HG02981 (cell line): ENCODE measurements around the gene CPNE8.

Source experiments
- ATAC-seq: cut with Tn5 transposase; IDR thresholded peaks from one replicate; pipeline ENCODE4 v1.9.1; 2021; ENCODE audit warnings: mild to moderate bottlenecking, moderate library complexity; ENCODE audit not compliant: unreplicated experiment

The CPNE8 gene

DNA sequence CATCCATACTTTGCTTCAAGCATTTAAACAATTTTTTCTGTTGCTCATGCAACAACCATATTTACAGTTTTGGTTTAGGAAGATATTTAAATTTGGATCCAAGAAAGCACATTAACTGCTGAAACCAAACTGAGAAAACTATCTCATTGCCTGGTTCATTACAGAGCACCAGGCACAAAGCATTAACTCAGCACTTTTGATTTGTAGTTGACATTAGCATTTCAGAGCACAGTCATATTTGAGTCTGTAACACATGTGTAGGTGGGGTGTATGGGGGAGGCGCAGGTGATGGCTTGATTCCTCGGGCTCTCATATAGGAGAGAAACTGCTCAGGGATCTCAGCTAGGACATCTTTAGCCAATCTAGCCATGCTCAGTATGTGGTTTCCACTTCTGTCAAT, 251.7 kb downstream of the CPNE8 start:
- no peak for ATAC-seq

DNA sequence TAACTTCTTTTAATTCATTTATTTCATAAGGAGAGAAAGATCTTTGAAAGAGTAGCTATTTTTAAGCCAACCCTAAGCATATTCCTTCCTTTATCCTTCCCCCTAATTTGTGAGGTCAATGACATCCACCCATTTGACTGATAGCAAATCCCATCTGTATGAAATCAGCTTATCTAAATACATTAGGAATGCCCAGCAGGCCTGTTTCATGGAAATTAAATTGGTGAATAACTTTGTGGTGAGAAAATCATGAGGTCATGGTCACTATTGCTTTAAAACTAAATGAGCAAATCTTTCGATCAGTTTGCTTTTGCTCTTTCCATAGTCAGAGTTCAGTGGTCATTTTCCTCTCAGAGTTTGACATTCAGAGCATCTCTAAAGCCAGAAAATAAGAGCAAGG, 256.6 kb downstream of the CPNE8 start:
- no peak for ATAC-seq

DNA sequence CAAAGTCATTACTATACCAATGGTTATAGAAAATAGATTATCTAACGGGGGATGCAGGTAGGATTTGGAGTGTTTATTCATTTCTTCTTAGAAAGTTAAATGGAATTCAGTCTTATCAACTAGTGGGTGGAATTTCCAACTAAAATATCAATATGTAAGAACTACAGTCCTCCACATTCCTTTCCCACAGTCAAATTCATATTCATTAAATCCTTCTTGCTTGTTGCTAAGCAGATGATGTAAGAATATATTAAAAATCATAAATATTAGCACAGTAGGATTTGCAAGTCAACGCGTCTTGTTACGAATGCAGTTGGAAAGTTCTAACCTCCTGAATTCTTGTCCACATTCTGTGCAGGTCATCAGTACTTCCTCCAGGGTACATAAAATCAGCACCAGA, 259.2 kb downstream of the CPNE8 start:
- ATAC-seq: no peak

DNA sequence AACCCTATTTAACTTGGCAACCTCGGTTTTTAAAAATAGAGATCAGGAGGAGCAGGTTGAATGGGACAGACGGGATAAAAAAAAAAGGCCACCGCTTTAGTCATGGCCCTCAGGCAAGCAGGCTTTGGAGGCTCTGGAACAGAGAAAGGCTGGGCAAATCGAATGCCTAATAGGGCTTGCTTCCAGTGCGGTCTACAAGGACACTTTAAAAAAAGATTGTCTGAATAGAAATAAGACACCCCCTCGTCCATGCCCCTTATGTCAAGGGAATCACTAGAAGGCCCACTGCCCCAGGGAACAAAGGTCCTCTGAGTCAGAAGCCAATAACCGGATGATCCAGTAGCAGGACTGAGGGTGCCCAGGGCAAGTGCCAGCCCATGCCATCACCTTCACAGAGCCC, 265.8 kb downstream of the CPNE8 start:
- ATAC-seq: no peak

DNA sequence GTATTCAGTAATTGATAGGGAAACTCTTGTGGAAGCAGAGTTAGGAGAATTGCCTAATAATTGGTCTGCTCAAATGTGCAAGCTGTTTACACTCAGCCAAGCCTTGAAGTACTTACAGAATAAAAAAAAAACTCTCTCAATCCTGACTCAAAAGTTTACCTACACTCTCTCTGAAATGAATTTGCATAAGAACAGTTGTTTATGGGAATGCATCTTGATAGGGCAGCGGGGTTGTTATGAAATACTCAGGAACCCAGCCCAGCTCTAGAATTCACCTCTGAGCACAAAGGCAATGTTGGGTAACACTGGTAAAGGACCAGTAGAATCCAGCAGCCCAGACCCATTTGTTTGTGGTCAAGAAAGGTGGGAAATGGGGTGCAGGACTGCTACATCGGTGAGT, 267.0 kb downstream of the CPNE8 start:
- ATAC-seq: no peak

DNA sequence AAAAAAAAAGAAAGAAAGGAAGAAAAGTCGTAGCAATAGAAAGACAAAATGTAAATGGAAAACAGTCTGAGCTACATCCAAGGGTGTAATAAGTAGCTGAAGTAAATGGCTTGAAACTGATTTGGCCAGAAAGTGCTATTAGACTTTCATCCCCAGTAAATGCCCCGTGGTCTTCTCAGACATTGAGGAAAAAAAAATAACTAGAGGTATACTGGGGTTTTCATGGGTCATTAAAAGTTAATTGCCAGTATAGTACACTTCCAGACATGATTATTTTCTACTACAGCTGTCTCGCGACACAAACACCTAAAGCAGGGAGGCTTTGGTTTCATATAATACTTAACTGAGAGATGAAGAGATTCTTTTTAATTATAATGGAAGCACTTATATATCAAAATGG, 271.9 kb downstream of the CPNE8 start:
- ATAC-seq: no peak

DNA sequence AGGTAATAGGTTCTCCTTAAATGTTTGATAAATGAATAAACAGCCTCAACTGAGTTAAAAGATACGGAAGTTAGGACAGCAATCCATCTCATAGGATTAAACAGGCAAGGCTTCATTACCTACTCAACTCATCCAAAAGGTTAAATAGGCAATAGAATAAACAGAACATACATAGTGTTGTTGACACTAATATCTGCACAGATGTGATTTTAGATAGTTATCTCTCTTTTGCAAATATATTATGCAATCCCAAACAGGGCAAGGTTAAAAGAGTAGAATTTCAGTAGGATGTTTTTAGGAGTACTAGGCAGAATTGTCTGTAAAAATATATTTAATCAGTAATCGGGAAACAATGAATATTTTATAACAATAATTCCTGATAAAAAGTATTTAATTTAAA, 276.3 kb downstream of the CPNE8 start:
- no peak for ATAC-seq

DNA sequence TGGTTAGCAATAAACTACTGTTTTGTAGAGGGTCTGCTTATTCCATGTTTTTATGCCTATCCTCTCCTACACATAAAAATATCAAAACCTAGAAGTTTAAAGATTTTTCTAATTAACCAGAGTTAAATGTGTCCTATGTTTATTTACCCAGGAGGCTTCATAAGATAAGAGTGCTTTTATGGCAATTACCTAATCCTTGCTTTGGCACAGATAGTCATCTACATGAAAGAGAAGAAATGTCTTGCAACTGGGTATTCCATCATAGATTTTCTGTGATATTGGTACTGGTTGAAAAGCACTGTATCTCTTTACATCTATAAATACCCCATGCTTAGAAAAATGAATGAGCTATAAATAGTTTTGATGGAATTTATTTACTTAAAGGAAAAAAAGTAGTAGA, 277.1 kb downstream of the CPNE8 start:
- no peak for ATAC-seq

DNA sequence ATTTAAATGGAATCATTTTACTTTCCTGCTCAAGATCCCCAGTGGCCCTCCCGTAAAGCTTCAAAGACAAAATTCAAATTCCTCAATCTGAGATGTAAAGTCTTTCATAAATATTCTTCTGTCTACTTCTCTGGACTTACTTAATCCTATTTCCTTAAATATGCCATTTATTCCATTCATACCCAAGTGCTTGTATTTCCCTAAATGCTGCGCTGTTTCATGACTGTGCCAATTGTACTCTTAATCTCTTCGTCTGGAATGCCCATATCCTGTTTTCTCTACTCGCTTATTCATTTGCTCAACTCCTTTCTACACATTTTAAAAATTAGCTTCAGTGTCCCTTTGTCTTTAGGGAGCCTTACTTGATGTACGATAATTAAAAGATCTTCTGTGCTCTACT, 280.1 kb downstream of the CPNE8 start:
- ATAC-seq: no peak

DNA sequence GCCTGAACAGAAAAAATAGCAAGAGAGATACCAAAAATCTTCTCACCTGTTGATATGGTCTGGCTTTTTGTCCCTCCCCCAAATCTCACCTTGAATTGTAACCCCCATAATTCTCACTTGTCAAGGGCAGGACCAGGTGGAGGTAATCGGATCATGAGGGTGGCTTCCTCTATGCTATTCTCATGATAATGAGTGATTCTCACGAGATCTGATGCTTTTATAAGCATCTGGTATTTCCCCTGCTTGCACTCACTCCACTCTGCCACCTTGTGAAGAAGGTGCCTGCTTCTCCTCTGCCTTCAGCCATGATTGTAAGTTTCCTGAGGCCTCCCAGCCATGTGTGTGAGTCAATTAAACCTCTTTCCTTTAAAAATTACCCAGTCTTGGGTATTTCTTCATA, 291.2 kb downstream of the CPNE8 start:
- no peak for ATAC-seq

DNA sequence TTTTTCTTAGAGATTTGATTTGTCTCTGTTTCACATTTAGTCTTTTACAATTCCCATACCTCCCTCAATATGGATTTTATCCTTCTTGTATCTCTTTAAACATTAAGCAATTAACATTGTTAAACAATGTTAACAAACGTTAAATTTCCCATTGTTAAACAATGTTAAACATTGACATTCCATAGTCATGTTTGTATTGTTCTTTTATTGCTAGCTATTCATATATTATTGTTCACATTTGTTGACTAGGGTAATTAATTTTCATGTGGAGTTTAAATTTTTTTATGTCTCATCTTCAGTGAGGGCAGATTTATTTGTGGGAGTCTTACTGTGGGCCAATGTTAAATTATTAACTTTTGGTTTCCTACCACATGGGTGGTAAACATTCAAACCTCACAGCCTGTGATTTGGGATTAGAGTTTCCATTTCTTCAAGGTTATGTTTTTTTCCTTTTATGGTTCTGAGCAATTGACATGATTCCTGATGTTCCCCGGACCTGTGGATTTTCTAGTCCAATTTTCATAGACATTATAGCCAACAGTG, 294.5 kb downstream of the CPNE8 start:
- ATAC-seq: no peak

DNA sequence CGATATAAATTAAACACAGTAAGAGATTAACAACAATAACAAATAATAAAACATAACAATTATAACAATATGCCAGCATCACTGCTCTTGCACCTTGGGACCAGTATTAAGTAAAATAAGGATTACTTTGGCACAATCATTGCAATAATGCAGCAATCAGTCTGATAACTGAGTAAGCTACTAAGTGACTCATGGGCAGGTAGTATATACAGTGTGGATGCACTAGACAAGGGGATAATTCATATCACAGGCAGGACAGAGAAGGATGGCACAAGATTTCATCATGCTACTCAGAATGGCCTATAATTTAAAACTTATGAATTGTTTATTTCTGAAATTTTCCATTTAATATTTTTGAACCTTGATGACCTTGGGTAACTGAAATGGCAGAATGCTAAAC, 298.1 kb downstream of the CPNE8 start:
- ATAC-seq: no peak
